Cardiac muscle cell (in vitro differentiated cells and primary cell): ENCODE measurements around the gene MARCHF3. TPM values are rescaled to one million over a fixed set of nuclear protein-coding genes. Genes with fewer than 3 reads are reported as not detected.

Experiments used
- DNase-seq, 2 donors: peaks; one replicate each; pipeline versions ENCODE4 v3.0.0 to v3.0.0-alpha.2; 2010 to 2017; ENCODE audit warnings: low read depth in 1 of 2, low spot score in 1 of 2
- H3K27ac ChIP-seq: fragments of 200-600 bp; sonication (generic); 2 replicates; pipeline ENCODE4 v1.5.1; 2016
- H3K27me3 ChIP-seq: fragments of 200-600 bp; sonication (generic); 2 replicates; pipeline ENCODE4 v1.6.0; 2016; ENCODE audit warnings: control low read depth
- H3K36me3 ChIP-seq: fragments of 200-600 bp; sonication (generic); 2 replicates; pipeline ENCODE4 v1.5.1; 2016; ENCODE audit warnings: control low read depth
- H3K4me1 ChIP-seq: fragments of 200-600 bp; sonication (generic); 2 replicates; pipeline ENCODE4 v1.8.1; 2017; ENCODE audit warnings: low read depth, mild to moderate bottlenecking, mixed run types
- H3K4me3 ChIP-seq: fragments of 200-600 bp; sonication (generic); 2 replicates; pipeline ENCODE4 v1.5.1; 2016; ENCODE audit warnings: mild to moderate bottlenecking
- H3K9me3 ChIP-seq: fragments of 200-600 bp; sonication (generic); 2 replicates; pipeline ENCODE4 v1.5.1; 2017; ENCODE audit warnings: low read depth, mild to moderate bottlenecking, control low read depth
- CTCF ChIP-seq: IDR thresholded peaks from 2 replicates; pipeline ENCODE4 v1.5.1; 2012; ENCODE audit warnings: low read depth, mild to moderate bottlenecking, low read length
- polyA plus RNA-seq: library from polyadenylated mRNA; unstranded; fragments of >200 nt; fragmentation: Nextera tagmentation; extraction: Ambion mirVana; gene quantifications from 2 replicates; pipeline ENCODE4 v1.2.1, GENCODE V29; 2016
- total RNA-seq: library from RNA; depleted of rRNA; stranded (reverse); fragments of >200 nt; gene quantifications from 2 replicates; pipeline ENCODE4 v1.2.3, GENCODE V29; 2016

The MARCHF3 gene
- total and polyA plus RNA-seq, 2 experiments from 2014 or later = 5.2 to 32.3 TPM

- Histone ChIP-seq H3K4me1 (peaks cover 24% of the 10 kb centered on the region), H3K36me3 (no peaks in the 10 kb centered on the region), H3K27ac (no peak overlapping the region), H3K27me3 (no peaks in the 10 kb centered on the region), H3K9me3 (no peaks in the 10 kb centered on the region), H3K4me3 (no peak overlapping the region)
- no peak for DNase-seq
- no peak for TF ChIP-seq CTCF
These were observed 104.9 kb downstream of the MARCHF3 start for GRCh38 chr5:126925482-126925881.

GRCh38 chr5:126924331-126925033 is 105.9 kb downstream of the MARCHF3 start:
- Histone ChIP-seq H3K9me3 (no peaks in the 10 kb centered on the region), H3K4me1 (peaks cover 33% of the 10 kb centered on the region), H3K27me3 (no peaks in the 10 kb centered on the region), H3K4me3 (no peak overlapping the region), H3K27ac (no peak overlapping the region), H3K36me3 (no peaks in the 10 kb centered on the region)
- DNase-seq = no peak
- no peak for TF ChIP-seq CTCF

GRCh38 chr5:126921241-126922091 is 108.9 kb downstream of the MARCHF3 start:
- no peak for TF ChIP-seq CTCF
- DNase-seq = peak in 1 of 2 donors; percentile 69
- peak overlapping the region; percentile 78 for H3K27ac ChIP-seq
- no peaks in the 10 kb centered on the region for H3K9me3 ChIP-seq
- no peaks in the 10 kb centered on the region for H3K36me3 ChIP-seq
- H3K4me3 ChIP-seq = no peak overlapping the region
- no peaks in the 10 kb centered on the region for H3K27me3 ChIP-seq
- peaks cover 41% of the 10 kb centered on the region for H3K4me1 ChIP-seq

GRCh38 chr5:126920291-126920690 is 110.1 kb downstream of the MARCHF3 start:
- H3K4me3 ChIP-seq = no peak overlapping the region
- H3K27ac ChIP-seq = peak overlapping the region; percentile 78
- H3K4me1 ChIP-seq = peaks cover 39% of the 10 kb centered on the region
- H3K36me3 ChIP-seq = no peaks in the 10 kb centered on the region
- peak; percentile 21 to 74 for DNase-seq
- H3K9me3 ChIP-seq = no peaks in the 10 kb centered on the region
- no peaks in the 10 kb centered on the region for H3K27me3 ChIP-seq
- TF ChIP-seq CTCF = no peak

- Histone ChIP-seq H3K9me3 (no peaks in the 10 kb centered on the region), H3K4me1 (peaks cover 46% of the 10 kb centered on the region), H3K27me3 (no peaks in the 10 kb centered on the region), H3K27ac (peak overlapping the region; percentile 78), H3K36me3 (no peaks in the 10 kb centered on the region), H3K4me3 (no peak overlapping the region)
- DNase-seq = no peak
- TF ChIP-seq CTCF = no peak
These were observed 110.8 kb downstream of the MARCHF3 start for GRCh38 chr5:126919566-126919965.
